Measurements from ENCODE around the gene ETS1.
"Not testable (repeated sequence)": the region's sequence is repeated elsewhere in the genome, so short reads cannot be mapped to it uniquely, and the experiment has no call there.

Gene ETS1

GRCh38 chr11:128456566-128457268 is 130.6 kb downstream of the ETS1 start:
- no peak for DNase-seq

- DNase-seq: no peak
Observed at GRCh38 chr11:128455766-128456165, 131.6 kb downstream of the ETS1 start.

- no peak for DNase-seq
Observed at GRCh38 chr11:128453444-128454336, 133.7 kb downstream of the ETS1 start.

GRCh38 chr11:128451652-128452470 is 135.5 kb downstream of the ETS1 start:
- DNase-seq: no peak

GRCh38 chr11:128450882-128451651 is 136.3 kb downstream of the ETS1 start:
- no peak for DNase-seq

GRCh38 chr11:128450425-128450824 is 136.9 kb downstream of the ETS1 start:
- not testable (repeated sequence) for DNase-seq

GRCh38 chr11:128448981-128449713 is 138.2 kb downstream of the ETS1 start:
- no peak for DNase-seq

GRCh38 chr11:128448200-128448886 is 139.0 kb downstream of the ETS1 start:
- DNase-seq: no peak

- no peak for DNase-seq
Observed at GRCh38 chr11:128447233-128447632, 140.1 kb downstream of the ETS1 start.

- DNase-seq: not testable (repeated sequence)
Observed at GRCh38 chr11:128445921-128446320, 141.4 kb downstream of the ETS1 start.

- DNase-seq: no peak
Observed at GRCh38 chr11:128437136-128437535, 150.2 kb downstream of the ETS1 start.

GRCh38 chr11:128434818-128435217 is 152.5 kb downstream of the ETS1 start:
- no peak for DNase-seq

- no peak for DNase-seq
Observed at GRCh38 chr11:128434411-128434810, 152.9 kb downstream of the ETS1 start.

- no peak for DNase-seq
Observed at GRCh38 chr11:128432926-128433325, 154.4 kb downstream of the ETS1 start.

- DNase-seq: no peak
Observed at GRCh38 chr11:128431931-128432330, 155.4 kb downstream of the ETS1 start.

- no peak for DNase-seq
Observed at GRCh38 chr11:128428935-128429334, 158.4 kb downstream of the ETS1 start.

GRCh38 chr11:128424851-128425285 is 162.5 kb downstream of the ETS1 start:
- DNase-seq: no peak

- DNase-seq: no peak
Observed at GRCh38 chr11:128424271-128424711, 163.1 kb downstream of the ETS1 start.

- peak; percentile 87 for DNase-seq
Observed at GRCh38 chr11:128422576-128423370, 164.6 kb downstream of the ETS1 start.
